SW 1271 (cell line): ENCODE results near the gene DHRS4L2.
"Not testable (repeated sequence)": the region's sequence is repeated elsewhere in the genome, so short reads cannot be mapped to it uniquely, and the experiment has no call there.

Experiments
- DNase-seq, 2 experiments: peaks; one replicate each; lab custom pipeline; 2025; lab: John Stamatoyannopoulos, UW

Gene DHRS4L2

DNA sequence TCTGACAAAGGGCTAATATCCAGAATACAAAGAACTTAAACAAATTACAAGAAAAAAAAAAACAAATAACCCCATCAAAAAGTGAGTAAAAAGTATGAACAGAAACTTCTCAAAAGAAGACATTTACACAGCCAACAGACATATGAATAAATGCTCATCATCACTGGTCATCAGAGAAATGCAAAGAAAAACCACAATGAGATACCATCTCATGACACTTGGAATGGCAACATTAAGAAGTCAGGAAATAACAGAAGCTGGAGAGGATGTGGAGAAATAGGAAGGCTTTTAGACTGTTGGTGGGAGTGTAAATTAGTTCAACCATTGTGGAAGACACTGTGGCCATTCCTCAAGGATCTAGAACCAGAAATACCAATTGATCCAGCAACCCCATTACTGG is 30.2 kb downstream of the DHRS4L2 start:
- not testable (repeated sequence) for DNase-seq

DNA sequence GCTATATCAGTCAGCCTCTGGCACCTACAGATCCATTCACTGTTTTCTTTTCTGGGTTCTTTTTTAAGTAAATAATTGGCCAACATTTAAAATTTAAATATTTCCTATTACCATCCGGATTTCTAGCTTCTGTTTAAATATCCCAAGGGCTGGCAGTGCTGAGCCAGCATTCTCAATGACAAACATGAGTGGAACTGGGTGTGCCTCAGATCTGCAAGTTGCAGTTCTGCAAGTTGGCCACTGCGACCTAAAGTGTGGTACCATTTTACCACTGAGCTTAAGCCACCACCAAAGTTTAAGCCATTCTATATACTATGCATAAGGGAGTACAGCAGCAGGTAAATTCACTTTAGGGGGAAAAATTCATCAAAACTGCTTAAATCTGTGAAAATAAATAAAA is 31.2 kb downstream of the DHRS4L2 start:
- DNase-seq, result not testable (repeated sequence)

DNA sequence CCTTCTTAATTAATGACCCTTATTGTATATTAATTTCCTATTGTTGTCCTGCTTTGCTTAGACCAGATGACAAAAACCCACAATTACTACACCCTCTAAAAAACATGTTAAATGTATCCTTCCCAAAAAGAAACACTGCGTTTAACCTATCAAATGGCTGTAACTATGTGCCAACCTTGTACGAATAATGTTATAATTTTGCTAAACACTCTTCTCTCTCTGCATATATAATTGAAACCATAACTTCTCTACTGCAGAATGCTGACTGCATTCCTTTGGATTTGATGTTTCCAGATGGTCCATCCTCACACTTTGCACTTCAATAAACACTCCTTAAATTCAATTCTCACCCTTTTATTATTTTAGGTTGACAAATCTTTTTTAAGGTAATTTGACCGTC is 31.8 kb downstream of the DHRS4L2 start:
- not testable (repeated sequence) for DNase-seq

DNA sequence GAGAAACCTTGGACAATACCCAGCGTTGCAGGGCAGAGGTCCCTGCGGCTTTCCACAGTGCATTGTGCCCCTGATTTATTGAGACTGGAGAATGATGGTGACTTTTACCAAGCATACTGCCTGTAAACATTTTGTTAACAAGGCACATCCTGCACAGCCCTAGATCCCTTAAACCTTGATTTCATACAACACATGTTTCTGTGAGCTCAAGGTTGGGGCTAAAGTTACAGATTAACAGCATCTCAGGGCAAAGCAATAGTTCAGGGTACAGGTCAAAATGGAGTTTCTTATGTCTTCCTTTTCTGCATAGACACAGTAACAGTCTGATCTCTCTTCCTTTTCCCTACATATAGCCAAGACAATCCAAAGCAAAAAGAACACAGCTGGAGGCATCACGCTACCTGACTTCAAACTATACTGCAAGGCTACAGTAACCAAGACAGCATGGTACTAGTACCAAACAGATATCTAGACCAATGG is 36.2 kb downstream of the DHRS4L2 start:
- DNase-seq, result not testable (repeated sequence)

DNA sequence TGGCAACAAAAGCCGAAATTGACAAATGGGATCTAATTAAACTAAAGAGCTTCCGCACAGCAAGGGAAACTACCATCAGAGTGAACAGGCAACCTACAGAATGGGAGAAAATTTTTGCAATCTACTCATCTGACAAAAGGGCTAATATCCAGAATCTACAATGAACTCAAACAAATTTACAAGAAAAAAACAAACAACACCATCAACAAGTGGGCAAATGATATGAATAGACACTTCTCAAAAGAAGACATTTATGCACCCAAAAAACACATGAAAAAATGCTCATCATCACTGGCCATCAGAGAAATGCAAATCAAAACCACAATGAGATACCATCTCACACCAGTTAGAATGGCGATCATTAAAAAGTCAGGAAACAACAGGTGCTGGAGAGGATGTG is 41.0 kb downstream of the DHRS4L2 start:
- not testable (repeated sequence) for DNase-seq

DNA sequence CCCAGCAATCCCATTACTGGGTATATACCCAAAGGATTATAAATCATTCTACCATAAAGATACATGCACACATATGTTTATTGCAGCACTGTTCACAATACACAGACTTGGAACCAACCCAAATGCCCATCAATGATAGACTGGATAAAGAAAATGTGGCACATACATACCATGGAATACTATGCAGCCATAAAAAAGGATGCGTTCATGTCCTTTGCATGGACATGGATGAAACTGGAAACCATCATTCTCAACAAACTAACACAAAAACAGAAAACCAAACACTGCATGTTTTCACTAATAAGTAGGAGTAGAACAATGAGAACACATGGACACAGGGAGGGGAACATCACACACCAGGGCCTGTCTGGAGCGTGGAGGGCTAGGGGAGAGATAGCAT is 42.6 kb downstream of the DHRS4L2 start:
- not testable (repeated sequence) for DNase-seq

DNA sequence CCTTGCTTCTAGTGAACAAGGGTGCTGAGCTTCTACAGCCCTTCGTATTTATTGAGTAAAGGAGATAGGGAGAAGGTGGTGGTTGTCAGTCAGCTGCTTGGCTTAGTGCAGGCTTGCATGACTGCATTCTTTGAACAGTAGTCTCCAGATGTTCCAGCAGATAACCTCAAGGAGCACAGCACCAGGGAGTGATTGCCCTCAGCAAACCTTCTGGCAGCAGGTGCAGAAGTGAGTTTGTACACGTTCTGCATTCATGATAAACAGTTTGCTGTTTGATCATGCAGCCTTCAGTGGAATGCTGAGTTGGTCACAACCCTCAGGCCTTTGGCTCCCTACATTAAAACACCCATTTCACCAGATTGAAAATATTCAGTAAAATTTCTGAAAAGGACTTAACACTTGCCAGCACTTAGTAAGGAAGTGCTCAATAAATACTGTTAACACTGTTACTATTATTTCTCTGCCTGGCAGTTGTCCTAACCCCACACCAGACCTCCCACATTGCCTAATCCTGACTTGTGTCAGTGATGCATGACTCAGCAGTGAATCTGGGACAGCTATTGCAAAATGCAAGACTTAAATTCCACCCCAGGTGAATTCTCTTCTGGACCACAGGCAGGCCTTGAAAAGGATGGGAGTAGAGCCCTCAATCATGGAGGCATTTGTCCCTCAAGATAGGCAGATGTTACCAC is 44.1 kb downstream of the DHRS4L2 start:
- no peak for DNase-seq

DNA sequence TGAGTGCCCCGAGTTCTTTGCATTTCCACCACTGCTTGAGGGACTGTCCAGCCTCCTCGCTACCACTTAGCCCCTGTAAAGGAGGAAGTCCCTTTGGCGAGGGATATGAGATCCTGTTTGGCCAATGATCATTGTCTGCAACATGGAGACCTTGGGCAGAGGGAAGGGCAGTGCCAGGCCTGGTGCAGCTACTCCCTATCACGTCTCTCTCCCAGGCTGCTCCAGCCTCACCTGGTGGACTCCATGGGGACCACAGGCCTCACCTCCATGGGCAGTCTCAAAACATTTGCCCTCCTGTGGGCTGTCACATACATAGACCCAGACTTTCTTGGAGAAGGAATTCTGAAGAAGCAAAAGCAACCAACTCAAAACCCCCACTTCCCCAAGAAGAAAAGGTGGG is 47.0 kb downstream of the DHRS4L2 start:
- DNase-seq, result not testable (repeated sequence)

DNA sequence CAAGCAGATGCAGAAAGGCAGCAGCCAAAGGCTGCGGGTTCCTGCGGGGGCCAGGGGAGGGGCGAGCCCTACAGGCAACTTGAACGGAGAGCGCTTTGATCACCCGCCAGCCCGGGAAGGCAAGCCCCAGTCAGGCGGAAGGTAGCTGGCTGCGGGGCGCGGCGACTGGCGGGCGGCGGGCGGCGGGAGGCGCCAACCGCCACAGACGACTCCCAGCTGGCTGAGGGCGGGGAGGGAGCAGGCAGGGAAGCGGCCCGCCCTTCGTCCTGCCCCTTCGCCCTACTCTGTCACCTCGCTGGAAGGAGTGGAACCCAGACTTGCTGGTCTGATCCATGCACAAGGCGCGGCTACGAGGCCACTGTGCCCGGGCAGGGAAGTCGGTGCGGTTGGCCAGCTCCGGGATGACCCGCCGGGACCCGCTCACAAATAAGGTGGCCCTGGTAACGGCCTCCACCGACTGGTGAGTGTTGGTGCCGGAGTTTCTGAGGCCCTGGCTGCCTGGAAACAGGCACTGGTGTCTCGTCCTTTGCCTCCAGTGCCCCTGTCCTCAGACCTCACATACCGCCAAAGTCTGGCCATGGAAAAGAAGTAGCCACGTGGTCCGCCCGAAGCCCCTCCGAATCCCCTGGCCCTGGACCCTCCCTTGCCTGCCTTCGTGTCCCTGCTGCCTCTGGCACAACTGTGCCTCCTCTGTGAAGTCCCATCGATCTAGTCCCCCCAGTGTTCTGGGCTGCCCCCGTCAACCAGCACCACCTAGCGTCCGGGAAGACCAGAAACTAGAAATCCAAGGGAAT is 47.6 kb downstream of the DHRS4L2 start:
- DNase-seq, result peak; percentile 36 to 81

DNA sequence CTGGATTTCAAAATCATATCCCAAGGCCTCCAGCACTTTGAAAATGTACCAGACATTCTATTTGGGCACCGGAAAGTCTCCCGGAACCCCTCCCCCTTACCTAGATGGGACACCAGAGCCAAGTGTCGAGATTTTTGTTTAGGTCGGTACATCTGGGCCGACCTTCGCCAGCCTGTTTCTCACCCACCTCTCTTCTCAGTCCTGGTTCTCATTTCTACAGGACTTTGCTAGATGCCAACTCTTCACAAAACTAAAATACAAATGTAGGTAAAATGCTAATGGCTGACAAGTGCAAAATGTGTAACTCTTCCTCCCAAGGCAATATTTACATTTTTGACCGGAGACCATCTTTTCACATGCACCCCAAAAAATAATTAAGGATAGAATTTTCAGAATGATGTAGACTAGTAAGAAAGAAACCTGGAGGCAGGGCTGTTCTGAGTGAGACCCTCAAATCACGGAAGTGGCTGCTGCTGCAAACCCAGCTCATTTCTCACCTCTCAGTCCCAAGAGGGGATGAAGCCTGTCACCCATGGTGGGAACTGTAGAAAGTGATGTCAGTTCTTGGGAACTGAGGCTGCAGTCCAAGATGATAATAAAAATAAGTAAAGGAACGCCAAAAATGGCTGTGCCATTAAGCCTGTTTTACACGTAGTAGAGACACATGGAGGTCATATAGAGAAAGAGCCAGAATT is 48.4 kb downstream of the DHRS4L2 start:
- not testable (repeated sequence) for DNase-seq

DNA sequence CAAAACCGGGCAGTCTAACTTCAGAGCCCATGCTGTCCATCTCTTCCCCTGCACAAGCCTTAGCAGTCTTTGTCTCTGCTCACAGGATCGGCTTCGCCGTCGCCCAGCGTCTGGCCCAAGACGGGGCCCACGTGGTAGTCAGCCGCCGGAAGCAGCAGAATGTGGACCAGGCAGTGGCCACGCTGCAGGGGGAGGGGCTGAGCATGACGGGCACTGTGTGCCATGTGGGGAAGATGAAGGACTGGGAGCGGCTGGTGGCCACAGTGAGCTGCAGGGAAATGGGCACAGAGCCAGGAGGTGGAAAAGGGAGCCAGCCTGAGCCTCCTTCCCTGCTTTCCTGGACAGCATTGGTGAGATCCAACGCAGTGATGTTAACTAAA is 48.9 kb downstream of the DHRS4L2 start:
- no peak for DNase-seq

DNA sequence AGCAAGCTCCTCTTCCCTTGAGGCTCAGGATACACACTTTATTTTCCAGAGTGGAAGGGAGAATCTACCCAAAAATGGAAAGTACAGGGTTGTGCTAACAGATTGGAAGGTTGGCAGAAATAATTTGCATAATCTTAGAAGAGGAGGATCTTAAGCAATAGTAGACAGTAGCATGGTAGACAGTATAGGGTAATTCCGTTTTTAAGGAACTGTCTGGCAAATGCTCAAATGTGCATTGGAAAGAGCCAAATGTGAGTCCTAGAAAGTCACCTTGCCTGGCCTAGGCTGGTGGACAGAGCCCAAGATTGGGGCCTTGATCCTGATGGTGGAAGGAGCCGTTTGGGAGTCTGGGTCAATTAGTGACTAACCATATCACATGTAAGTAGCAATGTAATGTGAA is 50.0 kb downstream of the DHRS4L2 start:
- DNase-seq, result no peak

DNA sequence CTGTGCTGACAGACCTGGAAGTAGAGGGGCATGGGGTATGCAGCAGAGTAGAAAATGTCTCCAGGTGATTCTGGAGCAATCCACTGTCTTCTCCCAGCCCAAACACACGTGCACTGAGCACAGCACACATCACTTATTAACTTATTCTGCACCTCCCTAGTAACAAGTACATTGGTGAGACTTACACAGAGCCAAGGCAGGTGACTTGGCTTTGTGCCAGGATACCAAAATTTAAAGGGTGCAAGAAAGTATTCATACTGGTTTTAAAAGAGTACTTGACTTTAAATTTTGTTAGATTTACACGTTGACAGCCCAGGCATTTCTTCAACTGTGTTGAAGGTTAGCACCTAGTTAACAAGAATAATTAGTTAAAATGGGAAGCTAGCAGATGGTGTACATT is 52.0 kb downstream of the DHRS4L2 start:
- no peak for DNase-seq

DNA sequence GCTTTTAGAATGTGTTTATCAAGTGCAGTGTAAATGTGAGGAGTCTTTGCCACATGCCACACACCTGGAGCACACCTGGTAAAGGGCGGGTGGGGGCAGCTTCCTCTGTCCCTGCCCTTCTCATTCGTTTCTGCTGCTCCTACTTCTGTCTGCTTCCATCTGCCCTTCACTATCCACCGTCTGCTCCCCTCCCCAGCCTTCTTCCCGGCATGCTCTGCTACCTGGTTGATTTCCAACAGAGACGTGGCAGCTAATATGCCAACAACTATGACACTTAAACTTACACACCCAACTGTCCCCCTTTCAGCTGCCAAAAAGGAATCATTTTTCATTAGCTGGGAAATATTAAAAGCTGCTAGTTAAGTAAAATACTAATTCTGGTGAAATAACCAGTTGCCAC is 54.0 kb downstream of the DHRS4L2 start:
- DNase-seq, result no peak

DNA sequence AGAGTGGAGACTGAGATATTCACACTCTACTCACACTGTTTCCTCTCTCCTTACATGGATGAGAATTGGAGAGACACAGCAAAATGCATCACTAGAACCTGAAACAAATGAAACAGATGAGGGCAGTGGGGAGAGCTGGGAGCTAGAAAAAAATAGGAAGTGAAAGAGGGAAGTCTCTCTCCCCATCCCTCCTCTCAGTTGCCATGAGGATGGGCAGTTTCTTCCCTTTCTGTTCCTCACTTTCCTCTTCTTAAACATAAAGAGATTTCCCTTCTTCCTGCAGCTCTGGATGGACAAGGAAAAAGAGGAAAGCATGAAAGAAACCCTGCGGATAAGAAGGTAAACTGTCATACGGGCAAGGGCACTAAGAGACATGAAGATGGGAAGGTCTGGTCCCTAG is 60.3 kb downstream of the DHRS4L2 start:
- DNase-seq, result not testable (repeated sequence)

DNA sequence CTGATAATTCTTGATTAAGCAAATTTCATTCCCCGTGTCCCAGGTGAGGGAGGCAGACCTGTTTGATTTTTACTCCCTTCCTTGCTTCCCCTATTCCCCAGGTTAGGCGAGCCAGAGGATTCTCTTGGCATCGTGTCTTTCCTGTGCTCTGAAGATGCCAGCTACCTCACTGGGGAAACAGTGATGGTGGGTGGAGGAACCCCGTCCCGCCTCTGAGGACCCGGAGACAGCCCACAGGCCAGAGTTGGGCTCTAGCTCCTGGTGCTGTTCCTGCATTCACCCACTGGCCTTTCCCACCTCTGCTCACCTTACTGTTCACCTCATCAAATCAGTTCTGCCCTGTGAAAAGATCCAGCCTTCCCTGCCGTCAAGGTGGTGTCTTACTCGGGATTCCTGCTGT is 62.0 kb downstream of the DHRS4L2 start:
- not testable (repeated sequence) for DNase-seq

DNA sequence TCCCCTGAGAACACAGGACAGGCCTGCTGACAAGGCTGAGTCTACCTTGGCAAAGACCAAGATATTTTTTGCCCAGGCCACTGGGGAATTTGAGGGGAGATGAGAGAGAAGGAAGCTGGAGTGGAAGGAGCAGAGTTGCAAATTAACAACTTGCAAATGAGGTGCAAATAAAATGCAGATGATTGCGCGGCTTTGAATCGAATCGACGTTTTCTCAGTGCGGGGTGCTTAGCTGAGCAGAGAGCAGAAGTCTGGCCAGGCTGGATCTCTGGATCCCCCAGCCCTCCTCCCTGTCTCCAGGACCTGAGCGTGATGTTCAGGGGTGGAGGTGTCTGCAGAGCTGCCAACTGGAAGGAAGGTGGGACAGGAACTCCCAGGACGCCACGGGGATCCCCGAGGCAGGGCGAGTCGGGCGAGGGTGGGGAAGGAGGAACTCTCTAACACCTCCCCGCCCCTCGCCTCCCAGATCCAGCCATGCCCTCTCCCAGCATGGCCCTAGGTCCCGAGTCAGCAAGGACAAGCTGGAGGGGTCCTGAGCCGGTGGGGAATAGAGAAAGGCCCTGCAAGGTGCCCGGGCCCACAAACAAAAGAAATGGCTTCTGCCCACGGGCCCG is 62.6 kb downstream of the DHRS4L2 start:
- no peak for DNase-seq

DNA sequence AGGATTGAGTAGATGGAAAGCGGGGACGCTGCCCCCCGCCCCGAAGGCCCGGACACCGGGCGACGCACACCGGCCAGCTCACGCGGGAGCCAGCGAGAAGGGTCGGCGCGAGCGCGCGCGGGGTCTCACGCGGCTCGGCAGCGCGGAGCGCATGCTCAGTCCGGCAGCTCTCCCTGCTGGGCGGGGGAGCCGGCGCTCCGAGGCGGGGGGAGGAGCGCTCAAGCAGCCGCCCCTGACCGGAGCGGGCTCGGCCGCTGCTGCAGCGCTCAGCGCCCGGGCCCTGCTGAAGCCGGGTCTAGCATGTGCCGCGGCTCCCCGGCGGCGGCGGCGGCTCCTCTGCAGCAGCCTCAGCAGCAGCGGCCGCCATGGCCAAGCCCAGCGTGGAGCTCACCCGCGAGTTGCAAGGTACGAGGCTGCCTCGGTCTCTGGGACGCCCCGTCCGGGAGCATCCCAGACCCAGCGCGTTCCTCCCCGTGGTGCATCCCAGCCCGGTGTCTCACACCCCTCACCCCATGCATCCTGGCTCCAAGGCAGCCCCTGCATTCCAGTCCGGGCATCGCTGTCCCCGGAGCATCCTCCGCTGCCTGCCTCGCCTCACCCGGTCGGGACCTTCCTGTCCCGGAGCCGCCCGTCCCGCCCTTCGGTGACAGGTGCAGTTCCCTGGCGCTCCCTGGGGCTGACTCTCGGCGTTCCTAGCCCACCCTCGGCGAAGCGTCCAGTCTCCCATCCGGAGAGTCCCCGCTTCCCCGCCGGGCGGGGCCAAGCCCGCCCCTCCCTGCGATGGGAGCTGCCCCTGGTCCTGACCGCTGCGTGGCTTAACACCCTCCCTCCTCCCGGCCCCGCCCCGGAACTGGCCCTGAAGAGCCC is 63.3 kb downstream of the DHRS4L2 start, which contains the start of gene CARMIL3:
CARMIL3 (plus strand) TSS at position 221 of the 867 bp plus-strand sequence; CDS start at position 366, 145 bp downstream.
- peak; percentile 14 to 18 for DNase-seq

DNA sequence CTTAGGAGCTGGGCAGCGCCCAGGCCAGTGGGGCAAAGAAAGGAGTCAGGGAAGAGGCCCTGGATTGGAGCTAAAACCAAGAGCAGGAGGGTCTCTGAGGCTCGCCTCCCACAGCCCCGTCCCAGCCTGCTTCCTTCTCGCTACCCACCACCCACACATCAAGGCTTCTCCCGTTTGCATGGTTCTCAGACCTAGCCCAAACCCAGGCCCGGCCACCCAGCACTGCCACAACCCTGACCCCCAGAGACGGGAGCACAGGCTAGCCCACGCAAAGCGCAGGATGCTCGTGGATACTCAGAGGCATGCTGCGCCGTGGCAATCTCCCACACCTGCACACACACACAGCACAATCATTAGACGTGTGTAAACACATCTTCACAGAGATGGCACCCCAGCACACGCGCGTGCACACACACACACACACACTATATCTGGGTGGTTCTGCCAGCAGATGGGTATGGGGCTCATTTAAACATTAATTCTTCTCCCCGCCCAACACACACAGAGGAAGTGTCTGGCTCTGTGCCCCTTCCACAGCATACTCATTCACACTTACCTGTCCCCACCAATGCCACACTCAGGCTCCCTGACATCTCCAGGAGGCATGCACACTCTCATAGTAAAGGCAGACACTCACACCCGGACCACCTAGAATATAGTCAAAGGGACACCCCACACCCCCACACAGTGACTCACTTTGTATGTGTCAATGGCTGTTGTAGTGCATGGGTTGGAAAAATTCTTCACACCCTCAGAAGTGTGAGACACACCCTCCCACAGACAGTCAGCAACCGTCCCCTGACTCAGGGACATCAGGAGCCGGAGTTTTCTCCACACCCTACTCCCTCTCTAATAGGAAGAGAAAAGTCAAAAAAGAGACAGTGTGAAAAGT is 64.2 kb downstream of the DHRS4L2 start:
- no peak for DNase-seq
